Prostate gland (tissue), 2 donors: ENCODE data around the gene ITPRID1. TPM values are rescaled to one million over a fixed set of nuclear protein-coding genes. Genes with fewer than 3 reads are reported as not detected.

Source experiments
- DNase-seq: peaks from one replicate; pipeline ENCODE4 v3.0.0-alpha.2; 2019; ENCODE audit warnings: low spot score
- H3K27ac ChIP-seq, 2 donors: fragments of 200-600 bp; sonication (generic); 2 replicates each; pipeline ENCODE4 v1.5.1; 2017 to 2019
- H3K27me3 ChIP-seq: fragments of 200-600 bp; sonication (generic); replicated peaks from 2 replicates; pipeline ENCODE4 v1.5.1; 2019; ENCODE audit not compliant: insufficient read depth
- H3K36me3 ChIP-seq, 2 donors: fragments of 200-600 bp; sonication (generic); 1 replicate in 1 of 2; 2 replicates in 1 of 2; pipeline versions ENCODE4 v1.5.1 to v1.8.1; 2017 to 2019
- H3K4me1 ChIP-seq: fragments of 200-600 bp; sonication (generic); replicated peaks from 2 replicates; pipeline ENCODE4 v1.5.1; 2019
- H3K4me3 ChIP-seq, 2 donors: fragments of 200-600 bp; sonication (generic); 2 replicates each; pipeline ENCODE4 v1.5.1; 2017 to 2019
- H3K9me3 ChIP-seq: fragments of 200-600 bp; sonication (generic); 2 replicates; pipeline ENCODE4 v1.5.1; 2017
- CTCF ChIP-seq, 4 experiments: fragments of 200-600 bp in 2 of 4; fragments of 450-650 bp in 2 of 4; sonication (generic) in 2 of 4; IDR thresholded peaks; 1 replicate in 3 of 4; 2 replicates in 1 of 4; pipeline ENCODE4 v1.5.1; 2016 to 2019; ENCODE audit warnings: antibody characterized with exemption in 4 of 4, mild to moderate bottlenecking in 2 of 4, moderate library complexity in 2 of 4
- POLR2A ChIP-seq: fragments of 450-650 bp; IDR thresholded peaks from one replicate; pipeline ENCODE4 v1.6.1; 2016; ENCODE audit warnings: antibody characterized with exemption, mild to moderate bottlenecking
- POLR2AphosphoS5 ChIP-seq: sonication (generic); formaldehyde crosslinking; IDR thresholded peaks from one replicate; pipeline ENCODE4 v1.6.1; 2017; ENCODE audit warnings: antibody characterized with exemption
- WGBS: methylation state at CpG from one replicate; pipeline ENCODE4 v1.1.5; 2018; 5-methylcytosine and 5-hydroxymethylcytosine counted together
- intact Hi-C: fragments of 100-400 bp; cut with DNase I; formaldehyde crosslinking; loops from one replicate; pipeline ENCODE4 v1.14.2; 2022
- total RNA-seq, 2 donors: library from RNA; depleted of rRNA; stranded (reverse); fragments of >200 nt; gene quantifications; one replicate each; pipeline ENCODE4 v1.1.0, GENCODE V29; 2016

Gene ITPRID1
- total RNA-seq, 2 donors from 2014 or later: 0.17 TPM; not detected in 1

- H3K4me3 ChIP-seq: no peak overlapping the region
- no peak overlapping the region for H3K27ac ChIP-seq
- H3K36me3 ChIP-seq: no peaks in the 10 kb centered on the region
- H3K4me1 ChIP-seq: no peaks in the 10 kb centered on the region
- no peaks in the 10 kb centered on the region for H3K9me3 ChIP-seq
- H3K27me3 ChIP-seq: no peaks in the 10 kb centered on the region
- 100% methylated on average over 1 of the region's 1 CpG for WGBS
- TF ChIP-seq CTCF (IDR thresholded peaks at IDR 0.05) (peak in 1 of 4 experiments; percentile 9), POLR2A (no peak)
- intact Hi-C loops: no loop called here
- DNase-seq: no peak
Observed at GRCh38 chr7:31648288-31648687, 134.4 kb downstream of the ITPRID1 start.

GRCh38 chr7:31648880-31649279 lies 135.0 kb downstream of the ITPRID1 start:
- H3K27ac ChIP-seq: no peak overlapping the region
- 90% methylated on average over 4 of the region's 4 CpGs for WGBS
- H3K27me3 ChIP-seq: no peaks in the 10 kb centered on the region
- intact Hi-C loops: no loop called here
- no peaks in the 10 kb centered on the region for H3K36me3 ChIP-seq
- H3K9me3 ChIP-seq: no peaks in the 10 kb centered on the region
- TF ChIP-seq POLR2A (no peak), POLR2AphosphoS5 (no peak), CTCF (IDR thresholded peaks at IDR 0.05) (no peak)
- no peak overlapping the region for H3K4me3 ChIP-seq
- no peaks in the 10 kb centered on the region for H3K4me1 ChIP-seq
- no peak for DNase-seq

- no peak overlapping the region for H3K27ac ChIP-seq
- DNase-seq: no peak
- no peaks in the 10 kb centered on the region for H3K36me3 ChIP-seq
- WGBS: 54% methylated on average over 7 of the region's 7 CpGs
- no peaks in the 10 kb centered on the region for H3K4me1 ChIP-seq
- intact Hi-C loops: no loop called here
- H3K4me3 ChIP-seq: no peak overlapping the region
- no peaks in the 10 kb centered on the region for H3K9me3 ChIP-seq
- H3K27me3 ChIP-seq: no peaks in the 10 kb centered on the region
- TF ChIP-seq POLR2A (no peak), CTCF (IDR thresholded peaks at IDR 0.05) (no peak), POLR2AphosphoS5 (no peak)
Observed at GRCh38 chr7:31651234-31652062, 137.6 kb downstream of the ITPRID1 start.

GRCh38 chr7:31652063-31652326 lies 138.1 kb downstream of the ITPRID1 start:
- no peak for DNase-seq
- H3K9me3 ChIP-seq: no peaks in the 10 kb centered on the region
- no peak overlapping the region for H3K27ac ChIP-seq
- no peaks in the 10 kb centered on the region for H3K4me1 ChIP-seq
- H3K27me3 ChIP-seq: no peaks in the 10 kb centered on the region
- no peak for TF ChIP-seq CTCF (IDR thresholded peaks at IDR 0.05)
- no peak for TF ChIP-seq POLR2AphosphoS5
- no peaks in the 10 kb centered on the region for H3K36me3 ChIP-seq
- no peak overlapping the region for H3K4me3 ChIP-seq
- intact Hi-C loops: no loop called here

GRCh38 chr7:31663072-31663471 lies 149.2 kb downstream of the ITPRID1 start:
- Histone ChIP-seq H3K27ac (no peak overlapping the region), H3K4me1 (no peaks in the 10 kb centered on the region), H3K4me3 (no peak overlapping the region), H3K9me3 (no peaks in the 10 kb centered on the region), H3K36me3 (no peaks in the 10 kb centered on the region), H3K27me3 (no peaks in the 10 kb centered on the region)
- 81% methylated on average over 5 of the region's 5 CpGs for WGBS
- TF ChIP-seq POLR2A: no peak
- TF ChIP-seq CTCF (IDR thresholded peaks at IDR 0.05): no peak
- TF ChIP-seq POLR2AphosphoS5: no peak
- intact Hi-C loops: no loop called here
- no peak for DNase-seq
